K562 (cell line): ENCODE data around the gene CHCHD1. TPM values are rescaled to one million over a fixed set of nuclear protein-coding genes. Genes with fewer than 3 reads are reported as not detected.

Source experiments
- ARID4B ChIP-seq: sonication (generic); formaldehyde crosslinking; IDR thresholded peaks from 2 replicates; pipeline ENCODE4 v1.8.0; 2022; ENCODE audit warnings: mild to moderate bottlenecking, missing genetic modification reagents
- CAMTA2 ChIP-seq: fragments of 250-450 bp; sonication (Bioruptor Pico); conservative IDR thresholded peaks from 2 replicates; pipeline ENCODE4 v1.5.1; 2022
- HNRNPL ChIP-seq: fragments of 200-400 bp; formaldehyde crosslinking; IDR thresholded peaks from 2 replicates; pipeline ENCODE4 v1.6.1; 2017; ENCODE audit warnings: low read depth, mild to moderate bottlenecking, low read length
- JUN ChIP-seq, 2 experiments: sonication (generic) in 1 of 2; formaldehyde crosslinking in 1 of 2; IDR thresholded peaks; 2 replicates each; pipeline versions ENCODE4 v1.6.1 to v1.8.0; 2012 to 2022; ENCODE audit warnings: borderline replicate concordance in 2 of 2, mild to moderate bottlenecking in 2 of 2, improper control_type of control experiment in 1 of 2, low read depth in 1 of 2, low read length in 1 of 2, missing genetic modification reagents in 1 of 2
- KDM5B ChIP-seq: fragments of 200-600 bp; sonication (generic); IDR thresholded peaks from 2 replicates; pipeline ENCODE4 v1.6.1; 2012; ENCODE audit warnings: low read depth, mild to moderate bottlenecking, moderate library complexity, low read length, control low read depth, inconsistent platforms; ENCODE audit not compliant: insufficient replicate concordance
- KLF13 ChIP-seq: fragments of 450-650 bp; IDR thresholded peaks from 2 replicates; pipeline ENCODE4 v1.6.1; 2016; ENCODE audit warnings: missing genetic modification characterization, low read depth, mild to moderate bottlenecking, missing compliant biosample characterization, moderate library complexity, borderline replicate concordance
- MTA1 ChIP-seq: fragments of 450-650 bp; IDR thresholded peaks from 2 replicates; pipeline ENCODE4 v1.6.1; 2017; ENCODE audit warnings: borderline replicate concordance
- PURB ChIP-seq: sonication (generic); formaldehyde crosslinking; IDR thresholded peaks from 2 replicates; pipeline ENCODE4 v1.9.0; 2021; ENCODE audit warnings: low read depth, mild to moderate bottlenecking, missing genetic modification reagents
- SMARCA5 ChIP-seq: fragments of 450-650 bp; IDR thresholded peaks from 2 replicates; pipeline ENCODE4 v1.6.1; 2016
- THRAP3 ChIP-seq: fragments of 450-650 bp; IDR thresholded peaks from 2 replicates; pipeline ENCODE4 v1.6.1; 2016; ENCODE audit warnings: mild to moderate bottlenecking, inconsistent platforms, borderline replicate concordance
- YBX1 ChIP-seq: fragments of 450-650 bp; IDR thresholded peaks from 2 replicates; pipeline ENCODE4 v1.7.1; 2016; ENCODE audit warnings: mild to moderate bottlenecking
- ZNF197 ChIP-seq: fragments of 200-800 bp; sonication (Bioruptor generic); IDR thresholded peaks from 2 replicates; pipeline ENCODE4 v1.6.1; 2016; ENCODE audit warnings: low read depth, missing genetic modification characterization, missing compliant biosample characterization
- ZNF780A ChIP-seq: fragments of 250-450 bp; sonication (Bioruptor Pico); IDR thresholded peaks from 2 replicates; pipeline ENCODE4 v1.5.0; 2021; ENCODE audit warnings: mild to moderate bottlenecking
- polyA plus RNA-seq, 8 experiments: library from polyadenylated mRNA; depleted of rRNA in 4 of 8; stranded (reverse) in 5 of 8; unstranded in 3 of 8; fragments of >200 nt; fragmentation: Nextera tagmentation in 2 of 8; fragmentation: Illumina TruSeq in 1 of 8; extraction: Ambion mirVana in 2 of 8; extraction: Trizol in 1 of 8; gene quantifications; 2 replicates each; pipeline versions ENCODE4 v1.2.1 to v1.2.3, GENCODE V29; 2011 to 2014; ENCODE audit warnings: inconsistent platforms in 1 of 8, missing spikeins in 1 of 8
- total RNA-seq, 7 experiments: library from RNA; depleted of rRNA in 6 of 7; stranded (reverse); fragments of >200 nt in 6 of 7; fragmentation: Illumina TruSeq in 2 of 7; extraction: Trizol in 2 of 7; gene quantifications; 2 replicates each; pipeline versions ENCODE4 v1.2.1 to v1.2.3, GENCODE V29; 2011 to 2021; ENCODE audit warnings: low replicate concordance in 1 of 7
- TF ChIP-seq, protein P1 (sequence below), 2 experiments: fragments of 450-650 bp; IDR thresholded peaks; 2 replicates each; pipeline ENCODE4 v1.6.1; 2016; ENCODE audit warnings: mild to moderate bottlenecking in 2 of 2, borderline replicate concordance in 1 of 2, low read depth in 1 of 2, moderate library complexity in 1 of 2

The CHCHD1 gene
- total and polyA plus RNA-seq, 9 of the 15 experiments (the other 6 are each of a cell fraction or from before 2014, with no cell fraction given) = 52.9 to 126 (median 83.4) TPM

GRCh38 chr10:73785721-73786511 is 4.1 kb downstream of the CHCHD1 start (continued):
- TF ChIP-seq, protein P1, sequence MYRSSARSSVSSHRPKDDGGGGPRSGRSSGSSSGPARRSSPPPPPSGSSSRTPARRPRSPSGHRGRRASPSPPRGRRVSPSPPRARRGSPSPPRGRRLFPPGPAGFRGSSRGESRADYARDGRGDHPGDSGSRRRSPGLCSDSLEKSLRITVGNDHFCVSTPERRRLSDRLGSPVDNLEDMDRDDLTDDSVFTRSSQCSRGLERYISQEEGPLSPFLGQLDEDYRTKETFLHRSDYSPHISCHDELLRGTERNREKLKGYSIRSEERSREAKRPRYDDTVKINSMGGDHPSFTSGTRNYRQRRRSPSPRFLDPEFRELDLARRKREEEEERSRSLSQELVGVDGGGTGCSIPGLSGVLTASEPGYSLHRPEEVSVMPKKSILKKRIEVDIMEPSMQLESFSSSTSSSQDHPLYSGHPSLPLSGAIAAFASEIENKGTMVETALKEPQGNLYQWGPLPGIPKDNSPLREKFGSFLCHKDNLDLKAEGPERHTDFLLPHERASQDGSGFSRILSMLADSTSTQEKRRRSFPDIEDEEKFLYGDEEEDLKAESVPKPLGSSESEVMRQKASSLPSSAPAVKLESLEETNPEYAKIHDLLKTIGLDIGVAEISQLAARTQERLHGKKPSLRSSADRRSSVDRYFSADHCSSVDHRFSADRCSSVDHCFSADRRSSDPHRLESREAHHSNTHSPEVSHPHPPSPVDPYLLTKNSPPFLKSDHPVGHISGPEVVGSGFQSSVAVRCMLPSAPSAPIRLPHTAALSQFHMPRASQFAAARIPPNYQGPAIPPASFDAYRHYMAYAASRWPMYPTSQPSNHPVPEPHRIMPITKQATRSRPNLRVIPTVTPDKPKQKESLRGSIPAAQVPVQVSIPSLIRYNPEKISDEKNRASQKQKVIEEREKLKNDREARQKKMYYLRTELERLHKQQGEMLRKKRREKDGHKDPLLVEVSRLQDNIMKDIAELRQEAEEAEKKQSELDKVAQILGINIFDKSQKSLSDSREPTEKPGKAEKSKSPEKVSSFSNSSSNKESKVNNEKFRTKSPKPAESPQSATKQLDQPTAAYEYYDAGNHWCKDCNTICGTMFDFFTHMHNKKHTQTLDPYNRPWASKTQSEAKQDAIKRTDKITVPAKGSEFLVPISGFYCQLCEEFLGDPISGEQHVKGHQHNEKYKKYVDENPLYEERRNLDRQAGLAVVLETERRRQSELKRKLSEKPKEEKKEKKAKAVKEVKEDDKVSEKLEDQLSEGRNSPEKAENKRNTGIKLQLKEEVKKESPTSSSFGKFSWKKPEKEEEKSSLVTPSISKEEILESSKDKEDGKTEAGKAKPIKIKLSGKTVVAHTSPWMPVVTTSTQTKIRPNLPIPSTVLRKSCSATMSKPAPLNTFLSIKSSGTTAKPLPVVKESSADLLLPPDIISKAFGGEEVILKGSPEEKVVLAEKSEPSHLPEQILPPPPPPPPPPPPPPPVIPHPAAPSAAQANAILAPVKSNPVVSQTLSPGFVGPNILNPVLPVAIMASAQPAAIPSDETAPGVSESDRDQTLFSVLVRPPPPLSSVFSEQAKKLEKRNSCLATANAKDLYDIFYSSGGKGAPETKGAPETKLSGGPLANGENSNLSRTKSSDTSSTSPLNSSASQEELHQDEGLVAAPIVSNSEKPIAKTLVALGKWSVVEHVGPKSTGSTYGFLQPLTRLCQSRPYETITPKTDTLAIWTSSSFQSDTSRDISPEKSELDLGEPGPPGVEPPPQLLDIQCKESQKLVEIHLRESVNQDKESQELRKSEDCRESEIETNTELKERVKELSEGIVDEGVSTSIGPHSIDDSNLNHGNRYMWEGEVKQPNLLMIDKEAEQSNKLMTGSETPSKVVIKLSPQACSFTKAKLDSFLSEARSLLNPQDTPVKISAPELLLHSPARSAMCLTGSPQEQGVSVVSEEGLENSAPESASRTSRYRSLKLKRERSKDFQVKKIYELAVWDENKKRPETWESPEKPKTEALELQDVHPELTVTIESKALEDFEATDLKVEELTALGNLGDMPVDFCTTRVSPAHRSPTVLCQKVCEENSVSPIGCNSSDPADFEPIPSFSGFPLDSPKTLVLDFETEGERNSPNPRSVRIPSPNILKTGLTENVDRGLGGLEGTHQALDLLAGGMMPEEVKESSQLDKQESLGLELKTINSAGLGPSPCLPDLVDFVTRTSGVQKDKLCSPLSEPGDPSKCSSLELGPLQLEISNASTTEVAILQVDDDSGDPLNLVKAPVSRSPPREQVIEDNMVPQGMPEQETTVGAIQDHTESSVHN (IDR thresholded peaks at IDR 0.05; ENCODE audit: borderline replicate concordance in 1 of 2, low read depth in 1 of 2) = no peak
- TF ChIP-seq ZNF780A (no peak), YBX1 (no peak), MTA1 (no peak), CAMTA2 (CRISPR knock-in tag) (no peak), KDM5B (no peak), THRAP3 (no peak), ZNF197 (no peak), SMARCA5 (0 out of 2 replicates have a peak, but pooled peaks have one; percentile 65), KLF13 (tag) (no peak), ARID4B (peak; percentile 53; the same call in 1 of the 2 replicates), PURB (CRISPR knock-in tag) (no peak), JUN (IDR thresholded peaks at IDR 0.05; ENCODE audit: borderline replicate concordance, low read depth, low read length) (no peak), JUN (CRISPR knock-in tag; IDR thresholded peaks at IDR 0.05; ENCODE audit: borderline replicate concordance) (0 out of 2 replicates have a peak, but pooled peaks have one; percentile 17), HNRNPL (no peak)
